GM19099 (cell line): ENCODE data around the gene HACD2.

ENCODE experiments used
- POLR2A ChIP-seq: IDR thresholded peaks from 3 replicates; pipeline ENCODE4 v1.6.1; 2011; ENCODE audit warnings: low read depth; ENCODE audit not compliant: insufficient read length; ENCODE audit errors: extremely low read depth

HACD2 gene

GRCh38 chr3:123464211-123464610 is 120.6 kb downstream of the HACD2 start:
- TF ChIP-seq POLR2A = no peak

GRCh38 chr3:123459862-123460261 is 125.0 kb downstream of the HACD2 start:
- TF ChIP-seq POLR2A = no peak

GRCh38 chr3:123458255-123458654 is 126.6 kb downstream of the HACD2 start:
- TF ChIP-seq POLR2A = no peak

GRCh38 chr3:123457841-123458240 is 127.0 kb downstream of the HACD2 start:
- TF ChIP-seq POLR2A = no peak

- no peak for TF ChIP-seq POLR2A
Measured at GRCh38 chr3:123453675-123454074, 131.2 kb downstream of the HACD2 start.

GRCh38 chr3:123451186-123451585 is 133.7 kb downstream of the HACD2 start:
- no peak for TF ChIP-seq POLR2A

- TF ChIP-seq POLR2A = no peak
Measured at GRCh38 chr3:123449997-123450604, 134.8 kb downstream of the HACD2 start.

- no peak for TF ChIP-seq POLR2A
Measured at GRCh38 chr3:123449102-123449996, 135.5 kb downstream of the HACD2 start.

- TF ChIP-seq POLR2A = no peak
Measured at GRCh38 chr3:123448536-123449101, 136.2 kb downstream of the HACD2 start, which contains the start of gene ADCY5. ADCY5 (minus strand) TSS chr3:123449090; CDS start chr3:123448545, 545 bp downstream.

- no peak for TF ChIP-seq POLR2A
Measured at GRCh38 chr3:123447749-123448517, 136.9 kb downstream of the HACD2 start.

- no peak for TF ChIP-seq POLR2A
Measured at GRCh38 chr3:123447416-123447748, 137.5 kb downstream of the HACD2 start.

GRCh38 chr3:123446610-123447109 is 138.2 kb downstream of the HACD2 start:
- no peak for TF ChIP-seq POLR2A

GRCh38 chr3:123446210-123446609 is 138.6 kb downstream of the HACD2 start:
- no peak for TF ChIP-seq POLR2A

GRCh38 chr3:123445702-123446101 is 139.2 kb downstream of the HACD2 start:
- TF ChIP-seq POLR2A = no peak

GRCh38 chr3:123444744-123445143 is 140.1 kb downstream of the HACD2 start:
- TF ChIP-seq POLR2A = no peak

GRCh38 chr3:123444023-123444422 is 140.8 kb downstream of the HACD2 start:
- no peak for TF ChIP-seq POLR2A

- TF ChIP-seq POLR2A = no peak
Measured at GRCh38 chr3:123442908-123443307, 141.9 kb downstream of the HACD2 start.
